ENCODE data around the gene PRPF40B.

- no peak for TF ChIP-seq CTCF (IDR thresholded peaks at IDR 0.05)
- TF ChIP-seq POLR2A (IDR thresholded peaks at IDR 0.05), result no peak
These were observed 22.0 kb downstream of the PRPF40B start for GRCh38 chr12:49645146-49646039.
